ENCODE measurements around the gene PPP1R27.

DNA sequence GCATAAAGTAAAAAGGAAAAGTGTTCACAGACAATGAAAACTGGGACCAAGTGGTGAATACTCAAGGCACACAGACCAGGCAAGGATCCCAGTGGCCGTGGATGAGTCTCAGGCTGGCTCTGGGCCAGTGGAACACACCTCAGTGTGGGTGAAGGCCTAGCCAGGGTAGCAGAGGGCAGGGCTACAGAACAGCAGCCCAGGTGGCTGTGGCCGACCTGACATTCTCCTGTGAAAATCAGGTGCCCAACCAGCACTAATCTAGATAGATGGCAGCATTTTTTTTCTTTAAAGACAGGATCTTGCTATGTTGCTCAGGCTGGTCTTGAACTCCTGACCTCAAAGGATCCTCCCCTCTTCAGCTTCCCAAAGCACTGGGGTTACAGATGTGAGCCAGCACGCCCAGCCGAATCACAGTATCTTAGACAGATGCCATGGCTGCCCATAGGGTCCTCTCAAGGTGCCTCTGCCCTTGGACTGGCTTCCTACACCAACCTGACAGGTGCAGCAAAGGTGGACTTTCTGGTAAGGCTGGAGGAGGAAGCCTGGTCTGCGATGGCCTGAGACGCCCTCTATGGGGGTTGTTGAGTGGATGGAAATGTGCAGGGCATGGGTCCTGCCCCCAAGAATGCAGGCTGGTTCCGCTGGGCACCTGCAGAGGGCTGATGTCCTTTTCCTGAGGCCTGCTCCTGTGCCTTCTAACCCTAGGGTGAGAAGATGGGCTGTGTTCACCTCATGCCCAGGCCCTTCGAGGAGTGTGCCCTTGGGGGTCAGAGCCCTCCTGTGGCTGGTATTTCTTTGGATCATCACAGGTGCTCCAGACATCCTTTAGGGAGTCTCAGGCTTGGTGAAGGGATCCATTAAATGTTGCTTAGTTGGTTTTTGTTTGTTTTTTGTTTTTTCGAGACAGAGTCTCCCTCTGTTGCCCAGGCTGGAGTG is 29.3 kb upstream of the PPP1R27 start:
- no peak for TF ChIP-seq CTCF (optimal IDR thresholded peaks at IDR 0.05 in 1 of 3, IDR thresholded peaks at IDR 0.05 in 1 of 3, conservative IDR thresholded peaks at IDR 0.05 in 1 of 3; ENCODE audit: extremely low read depth in 1 of 3, insufficient read depth in 2 of 3, low read length in 3 of 3)
- TF ChIP-seq EZH2 (IDR thresholded peaks at IDR 0.05; ENCODE audit: low read length), result no peak

Measured in keratinocyte (primary cell).